Stomach smooth muscle (tissue), 2 donors: ENCODE data around the gene PDE4B.
"Not testable (repeated sequence)": the region's sequence is repeated elsewhere in the genome, so short reads cannot be mapped to it uniquely, and the experiment has no call there.

Source experiments
- H3K27ac ChIP-seq: one replicate; pipeline ENCODE4 v1.7.0; 2013; ENCODE audit warnings: mild to moderate bottlenecking, low read length, inconsistent platforms
- H3K27me3 ChIP-seq, 2 donors: one replicate each; pipeline ENCODE4 v1.7.0; 2013; ENCODE audit warnings: low read length in 2 of 2; ENCODE audit not compliant: insufficient read depth in 2 of 2, control insufficient read depth in 1 of 2
- H3K36me3 ChIP-seq, 2 donors: one replicate each; pipeline ENCODE4 v1.7.0; 2013; ENCODE audit warnings: low read length in 2 of 2; ENCODE audit not compliant: control insufficient read depth in 2 of 2, insufficient read depth in 2 of 2
- H3K4me1 ChIP-seq: one replicate; pipeline ENCODE4 v1.7.0; 2013; ENCODE audit warnings: low read length; ENCODE audit not compliant: control insufficient read depth, insufficient read depth
- H3K4me3 ChIP-seq, 2 donors: one replicate each; pipeline ENCODE4 v1.7.0; 2013; ENCODE audit warnings: low read length in 2 of 2
- H3K9ac ChIP-seq, 2 donors: one replicate each; pipeline ENCODE4 v1.7.0; 2013; ENCODE audit warnings: low read length in 2 of 2, mild to moderate bottlenecking in 1 of 2
- H3K9me3 ChIP-seq, 2 donors: one replicate each; pipeline ENCODE4 v1.7.0; 2013; ENCODE audit warnings: low read length in 2 of 2; ENCODE audit not compliant: control insufficient read depth in 2 of 2
- donor health status: healthy.
- donor health status: Pancreatic carcinoma.

PDE4B gene

GRCh38 chr1:66399888-66400529, 607.3 kb downstream of the PDE4B start:
- H3K27ac ChIP-seq: no peak overlapping the region
- no peaks in the 10 kb centered on the region for H3K27me3 ChIP-seq
- no peak overlapping the region for H3K9ac ChIP-seq
- no peaks in the 10 kb centered on the region for H3K36me3 ChIP-seq
- peaks cover 5% of the 10 kb centered on the region for H3K4me1 ChIP-seq
- H3K9me3 ChIP-seq: no peaks in the 10 kb centered on the region
- no peak overlapping the region for H3K4me3 ChIP-seq

- H3K4me1 ChIP-seq: no peaks in the 10 kb centered on the region
- H3K9ac ChIP-seq: no peak overlapping the region
- no peak overlapping the region for H3K27ac ChIP-seq
- H3K9me3 ChIP-seq: no peaks in the 10 kb centered on the region
- no peaks in the 10 kb centered on the region for H3K27me3 ChIP-seq
- no peaks in the 10 kb centered on the region for H3K36me3 ChIP-seq
- no peak overlapping the region for H3K4me3 ChIP-seq
Measured at GRCh38 chr1:66400660-66401059, 608.0 kb downstream of the PDE4B start.

- Histone ChIP-seq H3K27me3 (no peaks in the 10 kb centered on the region), H3K9ac (no peak overlapping the region), H3K4me1 (no peaks in the 10 kb centered on the region), H3K4me3 (no peak overlapping the region), H3K27ac (no peak overlapping the region), H3K9me3 (no peaks in the 10 kb centered on the region), H3K36me3 (no peaks in the 10 kb centered on the region)
Measured at GRCh38 chr1:66401244-66401643, 608.5 kb downstream of the PDE4B start.

GRCh38 chr1:66402194-66402593, 609.5 kb downstream of the PDE4B start:
- Histone ChIP-seq H3K4me3 (no peak overlapping the region), H3K4me1 (no peaks in the 10 kb centered on the region), H3K9ac (no peak overlapping the region), H3K27ac (no peak overlapping the region), H3K9me3 (no peaks in the 10 kb centered on the region), H3K27me3 (no peaks in the 10 kb centered on the region), H3K36me3 (no peaks in the 10 kb centered on the region)

GRCh38 chr1:66403007-66403731, 610.5 kb downstream of the PDE4B start:
- H3K4me1 ChIP-seq: no peaks in the 10 kb centered on the region
- H3K9me3 ChIP-seq: no peaks in the 10 kb centered on the region
- H3K27ac ChIP-seq: peak overlapping the region; percentile 32
- no peaks in the 10 kb centered on the region for H3K27me3 ChIP-seq
- H3K4me3 ChIP-seq: no peak overlapping the region
- no peak overlapping the region for H3K9ac ChIP-seq
- no peaks in the 10 kb centered on the region for H3K36me3 ChIP-seq

- H3K4me3 ChIP-seq: no peak overlapping the region
Measured at GRCh38 chr1:66405061-66405460, 612.4 kb downstream of the PDE4B start.

GRCh38 chr1:66411449-66411848, 618.8 kb downstream of the PDE4B start:
- not testable (repeated sequence) for H3K27ac ChIP-seq, H3K4me1 ChIP-seq, H3K9me3 ChIP-seq, H3K4me3 ChIP-seq, H3K27me3 ChIP-seq, H3K9ac ChIP-seq, H3K36me3 ChIP-seq

More at GRCh38 chr1:66405061-66405460, 612.4 kb downstream of the PDE4B start:
- Histone ChIP-seq H3K4me1 (no peaks in the 10 kb centered on the region), H3K36me3 (no peaks in the 10 kb centered on the region), H3K27ac (no peak overlapping the region), H3K9me3 (no peaks in the 10 kb centered on the region), H3K9ac (no peak overlapping the region), H3K27me3 (no peaks in the 10 kb centered on the region)

GRCh38 chr1:66412704-66413103, 620.0 kb downstream of the PDE4B start:
- H3K36me3 ChIP-seq: no peaks in the 10 kb centered on the region
- no peaks in the 10 kb centered on the region for H3K4me1 ChIP-seq
- no peak overlapping the region for H3K4me3 ChIP-seq
- no peak overlapping the region for H3K9ac ChIP-seq
- peaks cover 0 to 3% of the 10 kb centered on the region in 2 donors for H3K9me3 ChIP-seq
- no peaks in the 10 kb centered on the region for H3K27me3 ChIP-seq
- no peak overlapping the region for H3K27ac ChIP-seq

GRCh38 chr1:66413136-66413837, 620.6 kb downstream of the PDE4B start:
- no peaks in the 10 kb centered on the region for H3K36me3 ChIP-seq
- H3K27ac ChIP-seq: no peak overlapping the region
- peaks cover 0 to 3% of the 10 kb centered on the region in 2 donors for H3K9me3 ChIP-seq
- H3K9ac ChIP-seq: no peak overlapping the region
- no peaks in the 10 kb centered on the region for H3K4me1 ChIP-seq
- no peaks in the 10 kb centered on the region for H3K27me3 ChIP-seq
- no peak overlapping the region for H3K4me3 ChIP-seq

- H3K27ac ChIP-seq: no peak overlapping the region
- H3K9me3 ChIP-seq: peaks cover 0 to 3% of the 10 kb centered on the region in 2 donors
- no peaks in the 10 kb centered on the region for H3K4me1 ChIP-seq
- no peaks in the 10 kb centered on the region for H3K27me3 ChIP-seq
- H3K9ac ChIP-seq: no peak overlapping the region
- no peaks in the 10 kb centered on the region for H3K36me3 ChIP-seq
- H3K4me3 ChIP-seq: no peak overlapping the region
Measured at GRCh38 chr1:66413838-66414175, 621.1 kb downstream of the PDE4B start.

- Histone ChIP-seq H3K9me3 (peaks cover 0 to 3% of the 10 kb centered on the region in 2 donors), H3K9ac (no peak overlapping the region), H3K27me3 (no peaks in the 10 kb centered on the region), H3K36me3 (no peaks in the 10 kb centered on the region), H3K4me1 (no peaks in the 10 kb centered on the region), H3K4me3 (no peak overlapping the region), H3K27ac (no peak overlapping the region)
Measured at GRCh38 chr1:66415281-66415680, 622.6 kb downstream of the PDE4B start.
